GM12878 (cell line): ENCODE results near the gene C14orf93. TPM values are rescaled to one million over a fixed set of nuclear protein-coding genes. Genes with fewer than 3 reads are reported as not detected.

ENCODE experiments used
- ATAC-seq: fragments of 200-7000 bp; cut with Tn5 transposase; 3 replicates; pipeline ENCODE4 v1.9.1; 2020; ENCODE audit warnings: mild to moderate bottlenecking, moderate library complexity
- BruUV-seq: library from RNA; stranded (reverse); fragments of 400-500 nt; replicated peaks from 2 replicates; lab custom pipeline; 2021; lab: Mats Ljungman, UMichigan
- CTCF ChIA-PET: fragments of 300-600 bp; sonication (Branson Sonifier 250); formaldehyde crosslinking; extraction: SDS; loops from one replicate; lab custom pipeline; 2021; ENCODE audit warnings: inconsistent platforms; lab: Yijun Ruan, JAX
- POLR2A ChIA-PET: fragments of 350-600 bp; formaldehyde crosslinking; extraction: SDS; loops from one replicate; lab custom pipeline; 2021; ENCODE audit warnings: inconsistent platforms; lab: Charles Lee
- RAD21 ChIA-PET: fragments of 300-600 bp; sonication (Branson Sonifier 250); formaldehyde crosslinking; loops from one replicate; lab custom pipeline; 2023; ENCODE audit warnings: antibody characterized with exemption; ENCODE audit not compliant: unreplicated experiment; lab: Charles Lee
- SMC1A ChIA-PET: fragments of 300-600 bp; sonication (Branson Sonifier 250); formaldehyde crosslinking; loops from one replicate; lab custom pipeline; 2023; ENCODE audit not compliant: unreplicated experiment, uncharacterized antibody; lab: Charles Lee
- DNase-seq: peaks from one replicate; pipeline ENCODE4 v3.0.0-alpha.2; 2011; ENCODE audit warnings: low read depth, low spot score
- FAIRE-seq: peaks from 3 replicates; lab custom pipeline; 2011; peaks lifted over from hg19 to GRCh38; lab: Jason Lieb, UNC
- H2AFZ ChIP-seq: 2 replicates; pipeline ENCODE4 v1.6.0; 2011; ENCODE audit warnings: low read depth, low read length, control low read depth; ENCODE audit not compliant: control insufficient read depth
- H3K27ac ChIP-seq: 2 replicates; pipeline ENCODE4 v1.5.1; 2011; ENCODE audit warnings: control low read depth; ENCODE audit not compliant: control insufficient read depth, insufficient read depth
- H3K27me3 ChIP-seq, 2 experiments: replicated peaks in 1 of 2; 2 replicates each; pipeline versions ENCODE4 v1.6.0 to v1.6.1; 2011; ENCODE audit warnings: low read length in 1 of 2; ENCODE audit not compliant: control insufficient read depth in 2 of 2, insufficient read depth in 2 of 2
- H3K36me3 ChIP-seq, 2 experiments: 2 replicates each; pipeline ENCODE4 v1.5.1; 2011; ENCODE audit warnings: low read length in 1 of 2; ENCODE audit not compliant: control insufficient read depth in 2 of 2, insufficient read depth in 2 of 2
- H3K4me1 ChIP-seq: 2 replicates; pipeline ENCODE4 v1.6.1; 2011; ENCODE audit warnings: mild to moderate bottlenecking, low read length, moderate library complexity, mixed read lengths; ENCODE audit not compliant: control insufficient read depth, insufficient read depth
- H3K4me2 ChIP-seq: 2 replicates; pipeline ENCODE4 v1.6.0; 2011; ENCODE audit warnings: control low read depth; ENCODE audit not compliant: control insufficient read depth, insufficient read depth
- H3K4me3 ChIP-seq: fragments of 200-600 bp; sonication (generic); 2 replicates; pipeline ENCODE4 v1.5.1; 2016
- H3K79me2 ChIP-seq: 2 replicates; pipeline ENCODE4 v1.6.0; 2011; ENCODE audit warnings: low read length; ENCODE audit not compliant: control insufficient read depth, insufficient read depth
- H3K9ac ChIP-seq: 2 replicates; pipeline ENCODE4 v1.8.0; 2011; ENCODE audit warnings: low read length, control low read depth, mixed read lengths; ENCODE audit not compliant: control insufficient read depth, insufficient read depth
- H3K9me3 ChIP-seq: replicated peaks from 3 replicates; pipeline ENCODE4 v1.5.1; 2011; ENCODE audit warnings: mild to moderate bottlenecking, low read length; ENCODE audit not compliant: control insufficient read depth, insufficient read depth
- H4K20me1 ChIP-seq: 2 replicates; pipeline ENCODE4 v1.6.0; 2011; ENCODE audit not compliant: control insufficient read depth, insufficient read depth
- BACH1 ChIP-seq: fragments of 450-650 bp; IDR thresholded peaks from 2 replicates; pipeline ENCODE4 v1.6.1; 2017; ENCODE audit warnings: mild to moderate bottlenecking, borderline replicate concordance
- E2F8 ChIP-seq: fragments of 450-650 bp; IDR thresholded peaks from 2 replicates; pipeline ENCODE4 v1.6.1; 2018; ENCODE audit warnings: mild to moderate bottlenecking, low read depth, moderate library complexity; ENCODE audit not compliant: partially characterized antibody
- EED ChIP-seq: sonication (generic); IDR thresholded peaks from 2 replicates; pipeline ENCODE4 v1.6.1; 2016; ENCODE audit warnings: antibody characterized with exemption, low read depth
- ETV6 ChIP-seq, 2 experiments: fragments of 450-650 bp in 1 of 2; IDR thresholded peaks in 1 of 2; conservative IDR thresholded peaks in 1 of 2; 2 replicates each; pipeline ENCODE4 v1.6.1; 2014; ENCODE audit warnings: antibody characterized with exemption in 1 of 2, borderline replicate concordance in 1 of 2, low read depth in 1 of 2, mild to moderate bottlenecking in 1 of 2, moderate library complexity in 1 of 2
- HSF1 ChIP-seq: fragments of 150-350 bp; IDR thresholded peaks from 2 replicates; pipeline ENCODE4 v1.6.1; 2014; ENCODE audit warnings: mild to moderate bottlenecking, low read depth, low read length
- IRF4 ChIP-seq: IDR thresholded peaks from 2 replicates; pipeline ENCODE4 v1.6.1; 2011; ENCODE audit warnings: low read depth, low read length
- KDM1A ChIP-seq: fragments of 200-600 bp; sonication (generic); IDR thresholded peaks from 2 replicates; pipeline ENCODE4 v1.6.1; 2016; ENCODE audit warnings: borderline replicate concordance
- NR2F1 ChIP-seq: fragments of 450-650 bp; conservative IDR thresholded peaks from 2 replicates; pipeline ENCODE4 v1.6.1; 2017; ENCODE audit warnings: mild to moderate bottlenecking
- PML ChIP-seq: IDR thresholded peaks from 2 replicates; pipeline ENCODE4 v1.6.1; 2012; ENCODE audit warnings: low read length, inconsistent platforms
- RB1 ChIP-seq: fragments of 450-650 bp; formaldehyde crosslinking; IDR thresholded peaks from 2 replicates; pipeline ENCODE4 v1.6.1; 2017; ENCODE audit warnings: mild to moderate bottlenecking, borderline replicate concordance
- RUNX3 ChIP-seq: IDR thresholded peaks from 2 replicates; pipeline ENCODE4 v1.6.1; 2012; ENCODE audit warnings: low read length, inconsistent platforms
- SMARCA5 ChIP-seq: fragments of 450-650 bp; IDR thresholded peaks from 2 replicates; pipeline ENCODE4 v1.6.1; 2017; ENCODE audit warnings: mild to moderate bottlenecking
- SREBF2 ChIP-seq: IDR thresholded peaks from 2 replicates; pipeline ENCODE4 v1.6.1; 2012; ENCODE audit warnings: mild to moderate bottlenecking, low read length
- TAF1 ChIP-seq: IDR thresholded peaks from 2 replicates; pipeline ENCODE4 v1.6.1; 2011; ENCODE audit warnings: mild to moderate bottlenecking, low read depth, low read length, borderline replicate concordance
- ZNF207 ChIP-seq: fragments of 450-650 bp; IDR thresholded peaks from 2 replicates; pipeline ENCODE4 v1.6.1; 2014; ENCODE audit warnings: antibody characterized with exemption, mild to moderate bottlenecking, borderline replicate concordance
- ZNF384 ChIP-seq: IDR thresholded peaks from 2 replicates; pipeline ENCODE4 v1.6.1; 2012; ENCODE audit warnings: low read depth, mild to moderate bottlenecking, low read length, improper control_type of control experiment, borderline replicate concordance
- WGBS: methylation state at CpG from one replicate; pipeline ENCODE4 v1.1.6; 2016; ENCODE audit warnings: low lambda C conversion rate; ENCODE audit not compliant: insufficient replicate concordance, insufficient coverage; ENCODE audit errors: missing lambda C conversion rate; 5-methylcytosine and 5-hydroxymethylcytosine counted together
- in situ Hi-C: fragments of 300-500 bp; cut with MboI; formaldehyde crosslinking; loops from 9 replicates; pipeline ENCODE4 v1.14.3; 2018; ENCODE audit warnings: mixed read lengths
- intact Hi-C: fragments of 100-400 bp; cut with micrococcal nuclease; formaldehyde crosslinking; loops from one replicate; pipeline ENCODE4 v1.14.2; 2022; ENCODE audit not compliant: unreplicated experiment
- polyA plus RNA-seq, 11 experiments: library from polyadenylated mRNA; depleted of rRNA in 4 of 11; unstranded in 6 of 11; stranded (reverse) in 5 of 11; fragments of >200 nt; fragmentation: Nextera tagmentation in 4 of 11; fragmentation: Illumina TruSeq in 1 of 11; extraction: Ambion mirVana in 4 of 11; extraction: Trizol in 1 of 11; gene quantifications; 1 replicate in 1 of 11; 2 replicates in 10 of 11; pipeline versions ENCODE4 v1.2.1 to v1.2.3, GENCODE V29; 2011 to 2016; ENCODE audit warnings: inconsistent platforms in 2 of 11, missing spikeins in 2 of 11, low read depth in 1 of 11
- total RNA-seq, 4 experiments: library from RNA; depleted of rRNA in 3 of 4; stranded (reverse); fragments of >200 nt in 3 of 4; fragmentation: Illumina TruSeq in 1 of 4; extraction: Trizol in 1 of 4; gene quantifications; 2 replicates each; pipeline versions ENCODE4 v1.2.1 to v1.2.3, GENCODE V29; 2013 to 2021
- TF ChIP-seq, protein P1 (sequence below): fragments of 450-650 bp; formaldehyde crosslinking; IDR thresholded peaks from 2 replicates; pipeline ENCODE4 v1.4.0; 2020; ENCODE audit warnings: mild to moderate bottlenecking, moderate library complexity

Gene C14orf93
- total and polyA plus RNA-seq, 10 of the 15 experiments (the other 5 are each of a cell fraction or from before 2014, with no cell fraction given), result 1.8 to 13.9 (median 10.2) TPM

GRCh38 chr14:22945642-22946041 lies 64.3 kb downstream of the C14orf93 start (continued):
- TF ChIP-seq, protein P1, sequence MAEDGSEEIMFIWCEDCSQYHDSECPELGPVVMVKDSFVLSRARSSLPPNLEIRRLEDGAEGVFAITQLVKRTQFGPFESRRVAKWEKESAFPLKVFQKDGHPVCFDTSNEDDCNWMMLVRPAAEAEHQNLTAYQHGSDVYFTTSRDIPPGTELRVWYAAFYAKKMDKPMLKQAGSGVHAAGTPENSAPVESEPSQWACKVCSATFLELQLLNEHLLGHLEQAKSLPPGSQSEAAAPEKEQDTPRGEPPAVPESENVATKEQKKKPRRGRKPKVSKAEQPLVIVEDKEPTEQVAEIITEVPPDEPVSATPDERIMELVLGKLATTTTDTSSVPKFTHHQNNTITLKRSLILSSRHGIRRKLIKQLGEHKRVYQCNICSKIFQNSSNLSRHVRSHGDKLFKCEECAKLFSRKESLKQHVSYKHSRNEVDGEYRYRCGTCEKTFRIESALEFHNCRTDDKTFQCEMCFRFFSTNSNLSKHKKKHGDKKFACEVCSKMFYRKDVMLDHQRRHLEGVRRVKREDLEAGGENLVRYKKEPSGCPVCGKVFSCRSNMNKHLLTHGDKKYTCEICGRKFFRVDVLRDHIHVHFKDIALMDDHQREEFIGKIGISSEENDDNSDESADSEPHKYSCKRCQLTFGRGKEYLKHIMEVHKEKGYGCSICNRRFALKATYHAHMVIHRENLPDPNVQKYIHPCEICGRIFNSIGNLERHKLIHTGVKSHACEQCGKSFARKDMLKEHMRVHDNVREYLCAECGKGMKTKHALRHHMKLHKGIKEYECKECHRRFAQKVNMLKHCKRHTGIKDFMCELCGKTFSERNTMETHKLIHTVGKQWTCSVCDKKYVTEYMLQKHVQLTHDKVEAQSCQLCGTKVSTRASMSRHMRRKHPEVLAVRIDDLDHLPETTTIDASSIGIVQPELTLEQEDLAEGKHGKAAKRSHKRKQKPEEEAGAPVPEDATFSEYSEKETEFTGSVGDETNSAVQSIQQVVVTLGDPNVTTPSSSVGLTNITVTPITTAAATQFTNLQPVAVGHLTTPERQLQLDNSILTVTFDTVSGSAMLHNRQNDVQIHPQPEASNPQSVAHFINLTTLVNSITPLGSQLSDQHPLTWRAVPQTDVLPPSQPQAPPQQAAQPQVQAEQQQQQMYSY (CRISPR knock-in tag), result no peak
- TF ChIP-seq IRF4, result no peak
- TF ChIP-seq, all 136 proteins: peak for 0

- H3K79me2 ChIP-seq, result no peaks in the 10 kb centered on the region
- SMC1A ChIA-PET, result interaction anchor here (0.7 to 1.0 kb wide), 2 partner anchors 12 to 32 kb away, joined by 3 read pairs; no protein-coding TSS in a partner anchor
- H3K9me3 ChIP-seq, result no peaks in the 10 kb centered on the region
- no TSS peak for BruUV-seq
- H3K4me2 ChIP-seq, result no peak overlapping the region
- WGBS, result 90% methylated on average over 4 of the region's 4 CpGs
- FAIRE-seq (no peak), DNase-seq (no peak), ATAC-seq (no peak)
- H4K20me1 ChIP-seq, result no peaks in the 10 kb centered on the region
- in situ Hi-C loops (no loop called here), intact Hi-C loops (no loop called here)
- no peak overlapping the region for H3K27ac ChIP-seq
- H3K36me3 ChIP-seq, result no peaks in the 10 kb centered on the region; a peak in 2 of 4 replicates
- RAD21 ChIA-PET, result no interaction called here
- H2AFZ ChIP-seq, result no peak overlapping the region
- no peaks in the 10 kb centered on the region for H3K27me3 ChIP-seq
- H3K4me3 ChIP-seq, result no peak overlapping the region
- POLR2A ChIA-PET, result interaction anchor here (0.6 kb wide), 1 partner anchor 200 kb away, joined by 3 read pairs; no protein-coding TSS in a partner anchor
- H3K9ac ChIP-seq, result no peak overlapping the region
- H3K4me1 ChIP-seq, result no peaks in the 10 kb centered on the region
- CTCF ChIA-PET, result interaction anchor here (0.6 to 3.3 kb wide), 4 partner anchors 10 to 274 kb away, joined by 3 to 18 read pairs (median 4); partner anchors contain the start of gene PRMT5
- TF ChIP-seq ZNF207 (no peak), BACH1 (no peak), ZNF384 (no peak), SREBF2 (no peak), NR2F1 (no peak), EED (no peak), SMARCA5 (no peak), ETV6 (conservative IDR thresholded peaks at IDR 0.05 in 1 of 2, IDR thresholded peaks at IDR 0.05 in 1 of 2; ENCODE audit: borderline replicate concordance in 1 of 2, low read depth in 1 of 2) (no peak), KDM1A (no peak), TAF1 (no peak), RUNX3 (no peak), RB1 (no peak), E2F8 (no peak), PML (no peak), HSF1 (no peak)
Measured at GRCh38 chr14:22939684-22940083, 70.3 kb downstream of the C14orf93 start.
